GM23248 (cell line): ENCODE measurements around the gene LUC7L. TPM values are rescaled to one million over a fixed set of nuclear protein-coding genes. Genes with fewer than 3 reads are reported as not detected.
"Not testable (repeated sequence)": the region's sequence is repeated elsewhere in the genome, so short reads cannot be mapped to it uniquely, and the experiment has no call there.

Experiments used
- DNase-seq: peaks from one replicate; pipeline ENCODE4 v3.0.0-alpha.2; 2015
- H2AFZ ChIP-seq: fragments of 200-600 bp; sonication (generic); 2 replicates; pipeline ENCODE4 v1.6.1; 2016; ENCODE audit warnings: antibody characterized with exemption
- H3F3A ChIP-seq: fragments of 200-600 bp; sonication (generic); 2 replicates; pipeline ENCODE4 v1.6.1; 2016; ENCODE audit warnings: mild to moderate bottlenecking, antibody characterized with exemption, mixed run types; ENCODE audit not compliant: insufficient read depth
- H3K27ac ChIP-seq: fragments of 200-600 bp; sonication (generic); 2 replicates; pipeline ENCODE4 v1.5.1; 2016; ENCODE audit warnings: mild to moderate bottlenecking
- H3K27me3 ChIP-seq: fragments of 200-600 bp; sonication (generic); replicated peaks from 2 replicates; pipeline ENCODE4 v1.6.1; 2016; ENCODE audit warnings: mild to moderate bottlenecking; ENCODE audit not compliant: insufficient read depth
- H3K36me3 ChIP-seq: fragments of 200-600 bp; sonication (generic); 2 replicates; pipeline ENCODE4 v1.6.1; 2016; ENCODE audit warnings: low read depth, mild to moderate bottlenecking
- H3K4me1 ChIP-seq: fragments of 200-600 bp; sonication (generic); 2 replicates; pipeline ENCODE4 v1.6.1; 2016; ENCODE audit warnings: mild to moderate bottlenecking; ENCODE audit not compliant: insufficient read depth
- H3K4me2 ChIP-seq: fragments of 200-600 bp; sonication (generic); one replicate; pipeline ENCODE4 v1.6.1; 2016; ENCODE audit warnings: mild to moderate bottlenecking; ENCODE audit not compliant: unreplicated experiment
- H3K4me3 ChIP-seq: fragments of 200-600 bp; sonication (generic); 2 replicates; pipeline ENCODE4 v1.5.1; 2016; ENCODE audit warnings: mild to moderate bottlenecking
- H3K79me2 ChIP-seq: fragments of 200-600 bp; sonication (generic); 2 replicates; pipeline ENCODE4 v1.6.1; 2016; ENCODE audit warnings: mild to moderate bottlenecking; ENCODE audit not compliant: insufficient read depth
- H3K9ac ChIP-seq: fragments of 200-600 bp; sonication (generic); 2 replicates; pipeline ENCODE4 v1.6.1; 2016; ENCODE audit warnings: mild to moderate bottlenecking
- H3K9me2 ChIP-seq: fragments of 200-600 bp; sonication (generic); 2 replicates; pipeline ENCODE4 v1.6.1; 2016; ENCODE audit warnings: mixed run types, mild to moderate bottlenecking, moderate library complexity; ENCODE audit not compliant: insufficient read depth
- H3K9me3 ChIP-seq: fragments of 200-600 bp; sonication (generic); one replicate; pipeline ENCODE4 v1.6.1; 2017; ENCODE audit warnings: low read depth
- H4K20me1 ChIP-seq: fragments of 200-600 bp; sonication (generic); 2 replicates; pipeline ENCODE4 v1.6.0; 2016; ENCODE audit not compliant: insufficient read depth
- EZH2 ChIP-seq: fragments of 200-600 bp; sonication (generic); IDR thresholded peaks from 2 replicates; pipeline ENCODE4 v1.6.1; 2018; ENCODE audit warnings: antibody characterized with exemption, mild to moderate bottlenecking; ENCODE audit not compliant: insufficient read depth, poor library complexity, severe bottlenecking
- EZH2phosphoT487 ChIP-seq: fragments of 200-600 bp; sonication (generic); IDR thresholded peaks from 2 replicates; pipeline ENCODE4 v1.6.1; 2018; ENCODE audit warnings: antibody characterized with exemption, moderate library complexity, mild to moderate bottlenecking, low read depth; ENCODE audit not compliant: insufficient read depth
- WGBS, 2 experiments: methylation state at CpG; one replicate each; pipeline ENCODE4 v1.1.6; 2015 to 2017; ENCODE audit warnings: low lambda C conversion rate in 2 of 2, low coverage in 1 of 2; ENCODE audit errors: missing lambda C conversion rate in 2 of 2; 5-methylcytosine and 5-hydroxymethylcytosine counted together
- in situ Hi-C: fragments of 300-500 bp; cut with MboI; formaldehyde crosslinking; loops from 2 replicates; pipeline ENCODE4 v1.15.0; 2020
- polyA plus RNA-seq: library from polyadenylated mRNA; unstranded; fragments of >200 nt; fragmentation: Nextera tagmentation; extraction: Ambion mirVana; gene quantifications from 2 replicates; pipeline ENCODE4 v1.2.1, GENCODE V29; 2016
- total RNA-seq: library from RNA; depleted of rRNA; stranded (reverse); fragments of >200 nt; shearing (Covaris generic); gene quantifications from 2 replicates; pipeline ENCODE4 v1.2.3, GENCODE V29; 2014

Gene LUC7L
- total and polyA plus RNA-seq, 2 experiments from 2014 or later, result 37.3 to 49.6 TPM

- Histone ChIP-seq H3K4me2 (no peak overlapping the region), H2AFZ (no peak overlapping the region), H3K9ac (no peak overlapping the region), H3K4me3 (no peak overlapping the region), H4K20me1 (no peaks in the 10 kb centered on the region), H3K9me2 (no peaks in the 10 kb centered on the region), H3K36me3 (no peaks in the 10 kb centered on the region), H3F3A (no peaks in the 10 kb centered on the region), H3K27me3 (peaks cover 51% of the 10 kb centered on the region), H3K79me2 (no peaks in the 10 kb centered on the region), H3K9me3 (no peaks in the 10 kb centered on the region), H3K4me1 (no peaks in the 10 kb centered on the region), H3K27ac (no peak overlapping the region)
- in situ Hi-C loops, result no loop called here
- WGBS, 2 experiments, result 26 to 41% methylated on average over 5 to 8 of the region's 8 CpGs
- DNase-seq, result no peak
- TF ChIP-seq EZH2 (no peak), EZH2phosphoT487 (no peak)
Observed at GRCh38 chr16:175011-175949, 54.0 kb downstream of the LUC7L start.

- DNase-seq, result peak; percentile 42
- WGBS, 2 experiments, result 11 to 18% methylated on average over 6 to 9 of the region's 13 CpGs
- not testable (repeated sequence) for H3K36me3 ChIP-seq
Observed at GRCh38 chr16:173928-174769, 55.1 kb downstream of the LUC7L start.

GRCh38 chr16:173211-173854 lies 55.9 kb downstream of the LUC7L start:
- H3K4me1 ChIP-seq, in situ Hi-C loops, H3K79me2 ChIP-seq: not testable (repeated sequence)

More at GRCh38 chr16:173928-174769, 55.1 kb downstream of the LUC7L start:
- H3K79me2 ChIP-seq, H4K20me1 ChIP-seq, H3F3A ChIP-seq, H3K27ac ChIP-seq, H3K4me3 ChIP-seq, H2AFZ ChIP-seq, H3K9me3 ChIP-seq, H3K9me2 ChIP-seq, in situ Hi-C loops, H3K9ac ChIP-seq, H3K4me2 ChIP-seq, H3K4me1 ChIP-seq: not testable (repeated sequence)
- H3K27me3 ChIP-seq, result peaks cover 40% of the 10 kb centered on the region

GRCh38 chr16:172374-172941 lies 56.8 kb downstream of the LUC7L start, which contains the start of gene HBA2:
Gene HBA2 (plus strand): TSS chr16:172876. CDS start chr16:172913, 37 bp downstream.
- H3K9ac ChIP-seq, H3K4me1 ChIP-seq, H2AFZ ChIP-seq, H3F3A ChIP-seq, H3K27ac ChIP-seq, DNase-seq, H3K79me2 ChIP-seq, H3K4me2 ChIP-seq, H3K4me3 ChIP-seq, H3K36me3 ChIP-seq, H3K9me3 ChIP-seq, H3K9me2 ChIP-seq, H4K20me1 ChIP-seq, in situ Hi-C loops: not testable (repeated sequence)
- peaks cover 36% of the 10 kb centered on the region for H3K27me3 ChIP-seq
- WGBS, 2 experiments, result no CpG with 5 or more reads among the region's 74 CpGs

More at GRCh38 chr16:173211-173854, 55.9 kb downstream of the LUC7L start:
- H3K27ac ChIP-seq, H3K9me3 ChIP-seq, H2AFZ ChIP-seq, H3F3A ChIP-seq, H3K9ac ChIP-seq, H3K9me2 ChIP-seq, DNase-seq, H3K4me3 ChIP-seq, H4K20me1 ChIP-seq, H3K4me2 ChIP-seq, H3K36me3 ChIP-seq: not testable (repeated sequence)
- H3K27me3 ChIP-seq, result peaks cover 36% of the 10 kb centered on the region
- 5 to 8% methylated on average over 20 to 22 of the region's 44 CpGs for WGBS, 2 experiments
